HG03558 (cell line): ENCODE measurements around the gene CYP2D6.
"Not testable (repeated sequence)": the region's sequence is repeated elsewhere in the genome, so short reads cannot be mapped to it uniquely, and the experiment has no call there.

Experiments
- ATAC-seq: cut with Tn5 transposase; IDR thresholded peaks from one replicate; pipeline ENCODE4 v1.9.1; 2021; ENCODE audit warnings: moderate number of reproducible peaks; ENCODE audit not compliant: unreplicated experiment; ENCODE audit errors: extremely low read depth

Gene CYP2D6

GRCh38 chr22:42160251-42160650, 29.6 kb upstream of the CYP2D6 start:
- no peak for ATAC-seq

- no peak for ATAC-seq
These were observed 28.0 kb upstream of the CYP2D6 start for GRCh38 chr22:42158456-42159132.

- no peak for ATAC-seq
These were observed 26.0 kb upstream of the CYP2D6 start for GRCh38 chr22:42156598-42156997.

- ATAC-seq, result no peak
These were observed 25.5 kb upstream of the CYP2D6 start for GRCh38 chr22:42156121-42156520.

GRCh38 chr22:42155053-42155543, 24.5 kb upstream of the CYP2D6 start:
- ATAC-seq, result no peak

- ATAC-seq, result no peak
These were observed 23.9 kb upstream of the CYP2D6 start for GRCh38 chr22:42154293-42155052.

GRCh38 chr22:42152661-42153270, 22.2 kb upstream of the CYP2D6 start:
- no peak for ATAC-seq

GRCh38 chr22:42151924-42152635, 21.5 kb upstream of the CYP2D6 start:
- ATAC-seq, result no peak

- no peak for ATAC-seq
These were observed 20.3 kb upstream of the CYP2D6 start for GRCh38 chr22:42150727-42151590.

GRCh38 chr22:42149798-42150197, 19.2 kb upstream of the CYP2D6 start:
- ATAC-seq, result not testable (repeated sequence)

GRCh38 chr22:42145175-42145574, 14.6 kb upstream of the CYP2D6 start:
- no peak for ATAC-seq

- not testable (repeated sequence) for ATAC-seq
These were observed 13.5 kb upstream of the CYP2D6 start for GRCh38 chr22:42143859-42144822.

GRCh38 chr22:42142771-42143461, 12.3 kb upstream of the CYP2D6 start:
- no peak for ATAC-seq

- ATAC-seq, result not testable (repeated sequence)
These were observed 10.9 kb upstream of the CYP2D6 start for GRCh38 chr22:42141307-42142057.

- ATAC-seq, result not testable (repeated sequence)
These were observed 9.5 kb upstream of the CYP2D6 start for GRCh38 chr22:42140153-42140552.

- ATAC-seq, result not testable (repeated sequence)
These were observed 8.9 kb upstream of the CYP2D6 start for GRCh38 chr22:42139508-42139907.

- ATAC-seq, result no peak
These were observed 8.4 kb upstream of the CYP2D6 start for GRCh38 chr22:42138972-42139371.
